Activated CD4-positive, CD25-positive, alpha-beta regulatory T cell (primary cell): ENCODE data around the gene NEMP2.

Source experiments
- DNase-seq, 4 experiments: peaks; one replicate each; lab custom pipeline; 2025; lab: John Stamatoyannopoulos, UW

NEMP2 gene

GRCh38 chr2:190554357-190555006 lies 20.0 kb upstream of the NEMP2 start:
- no peak for DNase-seq

DNA sequence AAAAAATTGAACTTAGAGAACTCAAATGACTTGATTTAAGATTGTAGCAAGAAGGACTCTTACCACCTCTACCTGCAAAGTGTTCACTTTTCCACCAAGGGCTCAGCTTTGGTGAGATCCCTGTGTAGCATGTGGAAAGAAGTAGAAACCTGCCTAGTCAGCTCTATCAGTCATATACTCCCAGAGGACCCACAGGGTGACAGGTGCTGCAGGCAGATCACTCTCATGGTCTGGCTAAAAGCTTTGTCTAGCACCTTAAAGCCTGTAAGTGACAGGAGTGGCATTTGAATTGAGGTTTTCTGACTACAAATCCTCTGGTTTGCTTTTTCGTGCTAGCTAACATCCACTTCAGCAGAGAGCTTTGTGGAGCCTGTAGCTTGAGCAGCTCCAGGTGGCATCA lies 18.7 kb upstream of the NEMP2 start:
- DNase-seq: no peak

GRCh38 chr2:190551928-190552327 lies 17.4 kb upstream of the NEMP2 start:
- no peak for DNase-seq

DNA sequence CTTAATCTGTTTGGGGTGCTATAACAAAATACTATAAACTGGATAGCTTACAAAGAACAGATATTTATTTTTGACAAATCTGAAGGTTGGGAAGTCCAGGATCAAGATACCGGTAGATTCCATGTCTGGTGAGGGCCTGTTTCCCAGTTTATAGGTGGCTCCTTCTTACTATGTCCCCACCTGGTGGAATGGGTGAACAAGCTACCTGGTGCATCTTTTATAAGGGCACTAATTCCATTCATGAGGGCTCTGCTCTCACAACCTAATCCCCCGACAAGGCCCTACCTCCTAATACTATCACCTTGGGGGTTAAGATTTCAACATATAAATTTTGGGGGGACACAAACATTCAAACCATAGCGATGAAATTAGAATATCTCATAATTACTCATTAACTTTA lies 15.6 kb upstream of the NEMP2 start:
- DNase-seq: no peak

GRCh38 chr2:190547886-190548285 lies 13.4 kb upstream of the NEMP2 start:
- DNase-seq: no peak

- DNase-seq: no peak
Measured at GRCh38 chr2:190546734-190547133, 12.2 kb upstream of the NEMP2 start.

DNA sequence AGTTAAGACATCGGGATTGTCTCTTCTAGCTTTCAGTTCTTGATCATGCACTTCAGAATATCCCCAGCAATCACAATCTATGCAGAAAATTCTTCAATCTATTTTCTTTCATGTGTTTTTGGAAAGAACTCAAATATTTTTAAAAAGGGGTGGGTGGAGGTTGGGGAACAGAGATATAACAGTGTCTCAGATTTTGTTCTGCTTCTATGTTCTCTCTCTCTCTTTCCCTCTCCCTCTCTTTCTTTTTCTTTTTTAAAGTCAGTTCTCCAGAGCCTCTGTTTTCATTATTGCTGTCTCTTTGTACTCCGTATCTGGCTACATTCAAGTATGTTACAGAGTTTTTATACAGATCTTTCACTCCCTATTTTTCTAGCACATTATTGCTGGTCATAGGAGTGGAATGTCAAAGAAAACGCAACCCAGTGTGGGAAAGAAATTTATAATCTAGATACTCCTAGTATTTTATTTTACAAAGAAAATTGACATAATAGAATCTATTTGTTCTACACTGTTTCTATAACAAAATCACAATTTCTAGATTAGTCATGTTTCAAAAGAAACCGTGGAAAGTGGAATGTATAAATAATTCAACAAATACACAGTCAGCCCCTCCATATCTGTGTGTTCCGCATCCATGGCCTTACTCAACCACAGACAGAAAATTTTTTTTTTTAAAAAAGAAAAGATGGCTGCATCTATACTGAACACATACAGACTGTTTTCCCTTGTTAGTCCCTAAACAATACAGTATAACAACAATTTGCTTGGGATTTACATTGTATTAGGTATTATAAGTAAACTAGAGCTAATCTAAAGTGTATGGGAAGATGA lies 11.2 kb upstream of the NEMP2 start:
- DNase-seq: no peak

DNA sequence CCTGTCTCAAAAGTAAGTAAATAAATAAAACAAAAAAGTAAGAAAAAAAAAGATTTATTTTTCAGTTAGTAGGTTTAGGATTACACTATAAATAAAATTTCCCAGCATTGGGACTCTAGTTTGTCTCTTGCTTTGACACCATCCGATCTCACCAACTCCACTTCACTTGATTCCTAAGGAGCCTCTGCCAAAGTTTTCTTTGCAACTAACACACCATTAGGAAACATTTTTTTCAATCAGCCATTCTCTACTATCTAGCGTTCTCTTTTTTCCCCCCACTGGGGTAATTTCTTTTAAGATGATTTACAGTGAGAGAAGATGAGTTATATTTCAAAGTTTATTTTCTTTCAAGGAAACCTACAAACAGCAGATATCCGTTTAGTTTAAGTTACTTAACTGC lies 10.6 kb upstream of the NEMP2 start:
- no peak for DNase-seq

DNA sequence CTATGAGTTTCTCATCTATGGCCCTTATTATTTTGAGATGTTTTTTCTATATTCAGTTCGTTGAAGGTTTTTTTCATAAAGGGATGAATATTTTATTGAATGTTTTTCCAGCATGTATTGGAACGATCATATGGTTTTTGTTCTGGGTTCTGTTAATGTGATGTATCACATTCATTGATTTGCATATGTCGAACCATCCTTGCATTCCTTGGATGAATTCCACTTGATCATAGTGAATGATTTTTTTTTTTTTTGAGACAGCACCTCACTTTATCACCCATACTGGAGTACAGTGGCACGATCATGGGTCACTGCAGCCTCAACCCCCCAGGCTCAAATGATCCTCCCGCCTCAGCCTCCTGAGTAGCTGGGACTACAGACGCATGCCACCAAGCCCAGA lies 5.5 kb upstream of the NEMP2 start:
- DNase-seq: no peak

- DNase-seq: no peak
Measured at GRCh38 chr2:190538201-190538600, 3.7 kb upstream of the NEMP2 start.

DNA sequence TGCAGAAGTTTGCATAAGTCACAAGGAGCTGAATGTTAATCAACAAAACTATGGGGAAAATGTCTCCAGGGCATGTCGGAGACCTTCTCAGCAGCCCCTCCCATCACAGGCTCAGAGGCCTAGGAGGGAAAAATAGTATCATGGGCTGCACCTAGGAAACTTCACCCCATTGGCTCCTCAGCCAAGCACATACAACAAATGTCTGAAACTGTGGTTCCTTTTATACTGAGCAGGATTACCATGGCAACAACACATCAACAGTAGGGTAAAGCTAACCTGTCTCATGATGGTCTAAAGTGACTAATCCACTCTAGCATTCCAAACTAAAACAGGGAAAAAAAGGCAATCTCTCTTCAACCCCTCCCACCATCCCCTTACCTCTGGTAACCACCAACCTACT lies 3.2 kb upstream of the NEMP2 start:
- DNase-seq: no peak

GRCh38 chr2:190535586-190535985 lies 1.1 kb upstream of the NEMP2 start:
- no peak for DNase-seq

DNA sequence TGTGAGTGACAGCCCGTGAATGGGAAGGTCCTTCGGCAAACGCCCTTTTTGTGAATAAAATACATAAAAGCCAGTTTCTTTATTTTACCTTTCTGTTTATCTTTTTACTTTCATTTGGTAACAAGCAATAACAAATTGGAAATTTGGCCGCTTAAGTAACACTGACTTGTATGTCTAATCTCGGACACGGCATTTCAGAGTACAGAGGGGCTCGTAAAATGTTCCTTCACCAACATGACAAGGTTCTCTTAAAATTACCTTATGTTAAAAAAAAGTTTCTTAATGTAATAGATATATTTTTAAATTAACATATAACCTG lies 558 bp upstream of the NEMP2 start:
- no peak for DNase-seq

DNA sequence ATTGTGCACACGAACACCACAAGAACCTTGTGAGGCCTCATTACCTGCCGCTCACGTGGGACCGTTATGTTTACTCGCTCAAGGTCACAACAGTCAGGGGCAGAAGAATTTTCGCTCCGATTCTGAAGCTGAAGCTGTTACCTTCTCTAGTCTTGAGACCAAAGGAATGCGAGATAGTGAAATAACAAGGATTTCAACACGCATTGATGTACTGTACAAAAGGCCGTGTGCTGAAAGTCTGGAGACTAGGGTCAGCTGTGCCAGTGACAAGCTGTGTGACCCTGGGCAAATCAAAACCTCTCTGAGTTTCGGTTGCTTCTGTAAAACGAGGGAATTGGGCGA lies 583 bp downstream of the NEMP2 start:
- DNase-seq: peak in 3 of 4 experiments; percentile 19 to 32 (median 26)

GRCh38 chr2:190533175-190533967 lies 1.2 kb downstream of the NEMP2 start:
- no peak for DNase-seq

DNA sequence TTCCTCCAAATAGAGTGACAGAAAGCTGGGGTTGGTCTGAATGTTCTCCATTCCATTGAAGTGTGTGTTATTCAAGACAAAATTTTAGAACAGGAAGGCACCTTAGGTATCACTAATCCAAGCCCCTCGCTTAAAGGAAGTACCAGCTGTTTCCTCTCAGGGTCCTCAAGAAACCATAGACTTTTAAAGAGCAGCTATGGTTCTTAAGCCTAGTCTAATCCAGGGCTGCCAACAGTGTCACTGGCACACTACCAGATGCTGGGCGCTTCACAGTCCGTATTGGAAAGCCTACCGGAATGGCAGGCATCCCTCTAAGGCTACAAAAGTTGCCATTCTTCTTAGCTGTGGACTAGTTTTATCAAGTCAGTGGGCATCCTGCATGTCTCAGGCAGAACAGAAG lies 1.9 kb downstream of the NEMP2 start:
- DNase-seq: no peak

DNA sequence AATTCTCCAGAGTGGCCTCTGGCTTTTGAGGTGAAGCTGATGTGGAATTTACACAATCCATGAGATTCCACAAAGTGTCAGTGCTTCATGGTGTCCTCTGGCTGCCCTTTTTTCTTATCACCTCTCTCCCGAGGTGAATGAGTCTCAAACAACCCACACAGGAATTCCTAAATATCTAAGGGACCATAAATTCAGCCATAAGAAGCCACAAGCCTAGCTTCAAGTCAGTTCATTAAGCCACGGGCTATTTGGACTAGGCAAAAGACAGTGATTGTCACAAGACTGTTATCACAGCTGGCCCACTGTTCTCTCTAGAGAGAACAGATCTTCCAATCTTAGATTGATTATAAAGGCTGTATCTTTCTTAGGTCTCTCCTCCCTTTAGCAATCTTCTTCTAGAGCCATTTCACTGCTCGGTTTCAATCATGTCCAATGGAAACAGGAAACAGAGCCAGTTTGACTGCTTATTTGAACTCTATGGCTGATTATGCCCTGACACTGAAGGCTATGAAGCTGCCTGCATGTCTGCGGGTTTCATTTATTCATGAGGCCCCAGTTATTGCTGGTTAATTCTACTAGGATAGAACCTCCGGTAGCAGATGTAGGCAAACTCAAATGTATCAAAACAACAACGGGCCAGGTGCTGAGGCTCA lies 4.1 kb downstream of the NEMP2 start:
- DNase-seq: no peak

DNA sequence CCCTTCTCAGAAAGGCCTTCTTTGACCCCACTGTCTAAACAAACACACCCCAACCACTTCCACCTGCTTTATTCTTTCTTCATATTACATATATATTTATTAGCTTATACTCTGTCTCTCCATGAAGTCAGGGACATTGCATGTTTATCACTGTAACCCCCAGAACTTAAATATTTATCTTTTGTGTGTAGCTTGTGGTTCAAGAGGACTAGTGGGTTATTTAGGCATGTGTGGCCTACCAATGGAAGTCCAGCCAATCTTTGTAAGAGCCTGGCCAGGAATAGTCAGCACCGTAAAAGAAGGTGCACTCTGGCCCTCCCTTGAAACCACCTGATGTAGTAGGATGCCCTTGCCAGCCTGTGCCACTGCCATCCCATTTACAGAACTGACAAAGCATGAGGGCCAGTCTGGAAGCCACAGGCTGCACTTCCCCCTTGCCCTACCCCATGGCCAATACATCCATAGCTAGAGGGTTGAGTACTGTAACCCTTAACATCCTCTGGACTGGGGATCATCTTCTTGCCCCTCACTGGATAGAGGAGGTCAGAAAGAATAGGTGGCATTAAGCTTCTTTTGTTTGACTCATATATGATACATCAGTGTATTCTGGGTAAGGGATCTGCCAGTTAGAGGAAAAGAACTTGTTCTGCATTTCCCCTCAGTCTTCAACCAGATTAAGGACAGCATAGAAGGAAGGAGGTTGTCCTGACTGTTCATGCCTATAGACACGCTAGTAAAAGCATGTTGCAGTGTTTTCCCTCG lies 4.9 kb downstream of the NEMP2 start:
- no peak for DNase-seq

DNA sequence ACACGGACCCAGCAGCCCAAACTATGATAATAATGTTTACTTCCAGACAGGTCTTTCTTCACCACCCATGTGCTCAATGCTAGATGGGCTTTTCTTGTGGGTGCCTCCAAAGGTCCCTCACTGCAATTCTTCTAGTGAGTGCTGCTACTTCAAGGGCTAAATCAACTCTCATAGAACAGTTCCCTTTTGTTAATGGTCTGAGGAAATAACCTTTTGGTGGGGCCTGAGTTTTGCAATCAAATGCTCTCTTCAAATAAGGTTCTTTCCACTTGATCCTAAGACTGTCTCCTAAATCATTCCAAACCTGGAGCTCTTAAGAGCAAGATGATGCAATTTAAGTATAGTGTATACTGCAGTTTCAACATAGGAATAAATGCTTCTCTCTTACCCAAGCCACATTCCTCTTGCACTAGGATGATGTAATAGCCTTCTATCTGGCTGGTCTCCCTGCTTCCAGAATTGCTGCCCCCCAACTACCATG lies 6.0 kb downstream of the NEMP2 start:
- no peak for DNase-seq

- no peak for DNase-seq
Measured at GRCh38 chr2:190527918-190528317, 6.6 kb downstream of the NEMP2 start.

- no peak for DNase-seq
Measured at GRCh38 chr2:190527214-190527613, 7.3 kb downstream of the NEMP2 start.
